RKO (cell line): ENCODE data around the gene TRABD2A.
"Not testable (repeated sequence)": the region's sequence is repeated elsewhere in the genome, so short reads cannot be mapped to it uniquely, and the experiment has no call there.

Experiments used
- DNase-seq: peaks from one replicate; pipeline ENCODE4 v3.0.0-alpha.2; 2016; ENCODE audit warnings: low spot score

The TRABD2A gene

DNA sequence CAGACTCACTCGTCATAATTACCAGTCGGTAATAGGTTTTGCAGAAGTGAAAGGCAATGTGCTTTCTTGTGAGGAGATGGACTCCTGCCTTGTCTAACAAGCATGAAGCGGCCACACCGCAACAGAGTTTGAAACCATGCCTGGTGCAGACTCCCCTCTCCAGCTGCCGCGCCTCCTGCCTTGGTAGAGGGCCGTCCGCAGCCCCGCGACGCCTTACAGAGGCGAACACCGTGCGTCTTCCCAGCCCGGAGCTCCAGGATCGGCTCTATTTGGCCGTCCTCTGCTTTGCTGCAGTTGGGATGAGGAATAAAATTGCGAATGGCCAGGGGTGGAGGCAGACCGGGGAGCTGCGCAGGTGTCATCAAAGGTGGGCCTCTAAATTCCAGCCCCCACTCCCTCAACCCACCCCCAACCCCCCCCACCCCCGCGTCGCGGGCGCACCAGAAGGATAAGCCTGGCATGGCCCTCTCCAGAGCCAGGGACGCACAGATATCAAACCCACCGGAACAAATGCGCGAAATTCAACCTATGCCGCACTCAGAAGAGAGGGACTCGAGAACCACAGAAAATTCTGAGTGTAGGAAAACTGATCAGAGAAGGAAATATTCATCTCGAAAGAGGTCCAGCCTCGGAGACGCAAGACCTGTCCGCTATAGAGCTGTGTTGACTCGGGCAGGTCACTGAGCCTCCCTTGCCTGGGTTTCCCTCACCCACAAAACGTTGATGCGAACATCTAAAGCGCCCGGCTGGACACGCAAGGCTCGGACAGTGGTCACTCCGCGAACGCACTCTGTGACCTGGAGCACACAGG, 1.1 kb downstream of the TRABD2A start:
- no peak for DNase-seq

GRCh38 chr2:84878896-84879583, 1.8 kb downstream of the TRABD2A start:
- no peak for DNase-seq

DNA sequence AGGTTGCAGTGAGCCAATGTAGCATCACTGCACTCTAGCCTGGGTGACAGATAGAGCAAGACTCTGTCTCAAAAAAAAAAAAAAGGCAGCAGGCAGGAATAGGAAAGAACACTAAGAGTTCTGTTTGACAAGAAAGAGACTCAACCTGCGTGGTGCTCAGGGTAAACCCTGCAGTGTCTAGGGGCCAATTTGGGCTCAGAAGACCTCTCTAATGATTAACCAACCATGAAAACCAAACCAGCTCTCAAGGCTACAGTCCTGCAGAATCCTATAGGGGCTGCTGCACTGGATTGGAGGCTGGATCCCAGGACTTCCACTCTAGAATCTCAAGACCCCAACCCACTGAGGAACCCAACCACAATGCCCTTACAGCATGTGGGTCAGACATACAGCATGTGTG, 2.4 kb downstream of the TRABD2A start:
- DNase-seq = no peak

- no peak for DNase-seq
Measured at GRCh38 chr2:84876369-84876768, 4.5 kb downstream of the TRABD2A start.

GRCh38 chr2:84875619-84876018, 5.3 kb downstream of the TRABD2A start:
- DNase-seq = not testable (repeated sequence)

GRCh38 chr2:84875213-84875560, 5.7 kb downstream of the TRABD2A start:
- no peak for DNase-seq

GRCh38 chr2:84874381-84875212, 6.3 kb downstream of the TRABD2A start:
- DNase-seq = no peak

GRCh38 chr2:84873350-84873749, 7.5 kb downstream of the TRABD2A start:
- DNase-seq = no peak

- not testable (repeated sequence) for DNase-seq
Measured at GRCh38 chr2:84872691-84873090, 8.2 kb downstream of the TRABD2A start.

GRCh38 chr2:84870306-84870705, 10.6 kb downstream of the TRABD2A start:
- DNase-seq = no peak

DNA sequence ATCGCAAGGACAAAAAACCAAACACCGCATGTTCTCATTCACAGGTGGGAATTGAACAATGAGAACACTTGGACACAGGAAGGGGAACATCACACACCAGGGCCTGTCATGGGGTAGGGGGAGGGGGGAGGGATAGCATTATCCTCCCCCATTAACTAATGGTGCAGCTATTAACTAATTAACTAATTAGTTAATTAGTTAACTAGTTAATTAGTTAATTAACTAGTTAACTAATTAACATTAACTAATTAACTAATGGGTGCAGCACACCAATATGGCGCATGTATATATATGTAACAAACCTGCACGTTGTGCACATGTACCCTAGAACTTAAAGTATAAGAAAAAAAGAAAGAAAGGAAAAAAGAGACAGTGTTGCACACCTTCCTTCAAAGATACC, 12.6 kb downstream of the TRABD2A start:
- not testable (repeated sequence) for DNase-seq

DNA sequence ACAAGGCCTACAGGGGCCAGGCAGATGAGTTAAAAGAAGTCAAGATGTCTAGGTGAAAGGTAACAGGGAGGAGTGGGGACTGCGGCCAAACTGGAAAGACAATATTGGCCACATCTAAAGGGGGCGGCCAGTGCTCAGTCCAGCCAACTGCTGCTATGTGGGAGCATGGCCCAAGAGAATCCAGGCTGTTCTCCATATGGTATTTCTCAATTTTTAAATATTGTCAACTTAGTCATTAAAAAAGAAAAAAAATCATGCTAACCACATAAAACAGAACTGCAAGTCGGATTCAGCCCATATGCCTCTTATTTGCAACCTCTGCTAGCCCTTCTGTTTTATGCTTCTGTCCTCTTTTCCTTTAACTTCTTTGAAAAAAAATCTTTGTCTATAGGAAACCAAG, 14.8 kb downstream of the TRABD2A start:
- no peak for DNase-seq

DNA sequence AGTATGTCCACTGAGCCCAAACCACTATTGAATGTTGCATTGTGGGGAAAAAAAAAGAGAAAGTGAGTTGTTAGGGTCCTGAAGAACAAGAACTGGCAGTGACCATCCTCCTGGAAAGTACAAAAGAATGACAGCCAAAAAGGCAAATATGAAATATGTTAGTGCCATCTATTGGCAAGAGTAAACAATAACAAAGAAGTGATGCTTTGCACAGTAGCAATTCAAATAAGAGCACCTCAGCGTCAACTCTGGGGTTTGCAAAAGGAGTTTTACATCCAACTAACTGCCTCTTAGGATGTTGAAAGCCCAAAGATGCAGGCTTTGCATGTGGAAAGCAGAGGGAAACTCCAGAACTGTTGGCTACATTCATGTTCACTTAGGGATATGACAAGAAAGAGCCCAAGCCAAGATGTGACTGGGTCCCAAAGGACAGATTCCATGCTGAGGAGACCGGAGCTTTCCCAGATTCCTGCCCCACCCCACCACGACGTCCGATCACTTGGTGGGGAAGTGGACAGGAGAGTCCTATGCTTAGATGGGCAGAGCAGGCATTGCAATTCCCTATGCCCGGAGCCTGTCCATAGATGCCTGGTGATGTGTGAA, 15.6 kb downstream of the TRABD2A start:
- peak; percentile 55 for DNase-seq

DNA sequence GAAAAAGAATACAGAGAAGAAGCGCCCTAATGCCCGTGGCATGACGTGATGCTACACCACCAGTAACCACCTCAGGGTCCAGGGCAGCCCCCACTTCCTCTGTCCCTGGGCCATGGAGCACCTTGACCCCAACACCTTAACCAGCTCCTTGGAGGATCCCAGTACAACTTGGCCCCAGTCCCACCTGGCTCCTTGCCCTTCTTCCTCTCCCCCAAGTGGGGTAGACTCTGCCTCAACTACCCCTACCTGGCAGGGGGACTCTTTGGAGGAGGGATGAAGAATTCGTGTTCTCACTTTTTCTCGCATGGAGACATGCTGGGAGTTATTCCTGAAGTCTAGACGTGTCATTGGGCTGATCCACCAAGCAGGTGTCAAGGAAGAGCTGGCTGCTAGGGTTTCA, 18.9 kb downstream of the TRABD2A start:
- DNase-seq = no peak

- DNase-seq = no peak
Measured at GRCh38 chr2:84861539-84861938, 19.3 kb downstream of the TRABD2A start.

DNA sequence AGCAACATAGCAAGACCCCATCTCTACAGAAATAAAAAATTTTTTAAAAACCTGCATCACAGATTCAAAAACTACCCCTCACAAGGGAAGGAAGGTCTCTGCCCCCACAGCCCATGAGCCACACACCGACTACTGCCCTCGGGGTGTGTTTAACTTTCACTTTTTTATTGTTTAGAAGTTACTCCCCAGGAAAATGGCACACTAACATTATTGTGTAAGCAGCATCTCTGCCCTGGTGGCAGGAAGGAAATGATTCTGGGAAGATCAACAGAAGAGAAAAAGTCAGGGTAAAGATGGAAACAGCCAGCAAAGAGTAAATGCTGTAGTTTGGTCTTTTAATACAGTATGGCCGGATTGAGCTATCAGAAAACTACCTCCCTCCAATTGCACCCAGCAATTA, 21.9 kb downstream of the TRABD2A start:
- DNase-seq = no peak

GRCh38 chr2:84858123-84858522, 22.8 kb downstream of the TRABD2A start:
- no peak for DNase-seq

GRCh38 chr2:84857566-84857965, 23.3 kb downstream of the TRABD2A start:
- no peak for DNase-seq

DNA sequence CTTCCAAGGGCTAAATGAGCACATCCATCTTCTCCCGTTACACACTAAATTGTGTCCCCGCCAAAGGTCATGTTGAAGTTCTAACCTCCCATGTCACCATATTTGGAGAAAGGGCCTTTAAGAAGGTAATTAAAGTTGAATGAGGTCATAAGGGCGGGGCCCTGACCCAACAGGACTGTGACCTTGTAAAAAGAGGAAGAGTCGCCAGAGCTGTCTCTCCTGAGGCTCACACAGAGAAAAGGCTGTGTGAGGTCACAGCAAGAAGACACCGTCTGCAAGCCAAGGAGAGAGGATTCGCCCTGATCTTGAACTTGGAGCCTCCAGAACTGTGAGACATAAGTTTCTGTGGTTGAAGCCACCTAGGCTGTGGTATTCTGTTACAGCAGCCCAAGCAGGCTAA, 24.1 kb downstream of the TRABD2A start:
- no peak for DNase-seq

GRCh38 chr2:84855731-84856130, 25.2 kb downstream of the TRABD2A start:
- no peak for DNase-seq

DNA sequence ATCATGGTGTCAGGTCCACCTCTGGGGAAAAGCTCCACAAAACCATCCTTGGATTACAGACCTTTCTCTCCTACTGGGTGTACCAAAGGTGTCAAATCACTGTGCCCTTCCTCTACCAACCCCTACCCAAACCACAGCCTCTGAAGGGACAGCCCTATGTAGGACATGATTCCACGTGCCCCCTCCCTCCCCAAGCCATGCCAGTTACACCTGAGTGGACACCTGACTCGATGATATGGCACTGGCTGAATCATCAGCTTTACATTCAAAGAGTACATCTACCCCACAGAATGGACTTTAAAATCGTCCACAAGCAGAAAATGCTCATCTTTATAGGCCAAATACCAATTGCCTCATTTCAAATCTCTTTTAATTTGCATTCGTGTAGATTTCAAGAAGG, 26.0 kb downstream of the TRABD2A start:
- no peak for DNase-seq

DNA sequence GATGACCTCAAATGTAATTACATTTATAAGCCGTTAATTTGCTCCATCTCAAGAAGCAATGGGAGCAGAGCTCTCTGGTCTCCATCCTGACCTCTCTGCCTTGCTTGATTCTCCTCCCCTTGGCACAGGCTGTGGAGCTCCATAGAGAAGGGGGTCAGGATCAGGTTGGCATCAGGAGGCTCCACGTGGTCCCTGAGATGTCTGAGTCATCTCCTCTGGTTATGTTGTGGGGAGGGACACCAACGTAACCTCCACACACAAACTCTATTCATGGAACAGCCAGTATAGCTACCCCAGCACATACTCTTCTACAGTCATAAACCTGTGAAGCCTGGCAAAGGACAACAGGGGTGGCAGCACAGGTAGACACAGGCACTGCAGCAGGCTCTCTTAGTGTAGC, 29.0 kb downstream of the TRABD2A start:
- no peak for DNase-seq
